HFF-Myc (cell line): ENCODE measurements around the gene SLC38A8.

Experiments used
- DNase-seq: peaks from one replicate; pipeline ENCODE4 v3.0.0-alpha.2; 2011; ENCODE audit warnings: low read depth; ENCODE audit errors: extremely low read depth
- H3K4me3 ChIP-seq: replicated peaks from 2 replicates; pipeline ENCODE4 v1.5.1; 2011; ENCODE audit warnings: low read depth, mild to moderate bottlenecking, control low read depth, low read length
- TF ChIP-seq, protein P1 (sequence below): IDR thresholded peaks from 2 replicates; pipeline ENCODE4 v1.5.1; 2012; ENCODE audit warnings: mild to moderate bottlenecking, low read depth, low read length, control low read depth; ENCODE audit errors: missing control alignments

The SLC38A8 gene

DNA sequence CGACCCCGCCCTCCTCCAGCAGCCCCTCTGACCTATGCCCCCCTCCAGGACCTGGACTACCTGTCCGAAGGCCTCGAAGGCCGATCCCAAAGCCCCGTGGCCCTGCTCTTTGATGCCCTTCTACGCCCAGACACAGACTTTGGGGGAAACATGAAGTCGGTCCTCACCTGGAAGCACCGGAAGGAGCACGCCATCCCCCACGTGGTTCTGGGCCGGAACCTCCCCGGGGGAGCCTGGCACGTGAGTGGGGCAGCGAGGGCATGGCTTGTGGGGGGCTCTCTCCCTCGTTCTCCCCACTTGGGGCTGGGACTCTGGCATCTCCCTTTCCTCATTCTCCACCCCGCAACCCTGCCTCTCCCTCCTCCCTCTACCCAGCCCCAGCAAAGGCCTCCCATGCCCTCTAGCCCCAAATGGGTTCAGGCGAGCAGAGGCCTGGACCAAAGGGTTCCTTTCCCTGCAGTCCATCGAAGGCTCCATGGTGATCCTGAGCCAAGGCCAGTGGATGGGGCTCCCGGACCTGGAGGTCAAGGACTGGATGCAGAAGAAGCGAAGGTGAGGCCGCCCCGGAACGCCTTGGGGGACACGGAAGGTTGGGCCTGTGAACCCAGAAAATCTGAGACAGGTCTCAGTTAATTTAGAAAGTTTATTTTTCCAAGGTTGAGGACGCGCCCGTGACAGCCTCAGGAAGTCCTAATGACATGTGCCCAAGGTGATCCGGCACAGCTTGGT, 81.9 kb downstream of the SLC38A8 start:
- TF ChIP-seq, protein P1, sequence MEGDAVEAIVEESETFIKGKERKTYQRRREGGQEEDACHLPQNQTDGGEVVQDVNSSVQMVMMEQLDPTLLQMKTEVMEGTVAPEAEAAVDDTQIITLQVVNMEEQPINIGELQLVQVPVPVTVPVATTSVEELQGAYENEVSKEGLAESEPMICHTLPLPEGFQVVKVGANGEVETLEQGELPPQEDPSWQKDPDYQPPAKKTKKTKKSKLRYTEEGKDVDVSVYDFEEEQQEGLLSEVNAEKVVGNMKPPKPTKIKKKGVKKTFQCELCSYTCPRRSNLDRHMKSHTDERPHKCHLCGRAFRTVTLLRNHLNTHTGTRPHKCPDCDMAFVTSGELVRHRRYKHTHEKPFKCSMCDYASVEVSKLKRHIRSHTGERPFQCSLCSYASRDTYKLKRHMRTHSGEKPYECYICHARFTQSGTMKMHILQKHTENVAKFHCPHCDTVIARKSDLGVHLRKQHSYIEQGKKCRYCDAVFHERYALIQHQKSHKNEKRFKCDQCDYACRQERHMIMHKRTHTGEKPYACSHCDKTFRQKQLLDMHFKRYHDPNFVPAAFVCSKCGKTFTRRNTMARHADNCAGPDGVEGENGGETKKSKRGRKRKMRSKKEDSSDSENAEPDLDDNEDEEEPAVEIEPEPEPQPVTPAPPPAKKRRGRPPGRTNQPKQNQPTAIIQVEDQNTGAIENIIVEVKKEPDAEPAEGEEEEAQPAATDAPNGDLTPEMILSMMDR = no peak
- no peak overlapping the region for H3K4me3 ChIP-seq
- DNase-seq = no peak
